Activated gamma-delta T cell treated with Interleukin-2 at 50 U/mL for 16 hours (primary cell): ENCODE data around the gene GNG8.
"Not testable (repeated sequence)": the region's sequence is repeated elsewhere in the genome, so short reads cannot be mapped to it uniquely, and the experiment has no call there.

ENCODE experiments used
- DNase-seq: peaks from one replicate; pipeline ENCODE4 v3.0.0-alpha.2; 2020

The GNG8 gene

DNA sequence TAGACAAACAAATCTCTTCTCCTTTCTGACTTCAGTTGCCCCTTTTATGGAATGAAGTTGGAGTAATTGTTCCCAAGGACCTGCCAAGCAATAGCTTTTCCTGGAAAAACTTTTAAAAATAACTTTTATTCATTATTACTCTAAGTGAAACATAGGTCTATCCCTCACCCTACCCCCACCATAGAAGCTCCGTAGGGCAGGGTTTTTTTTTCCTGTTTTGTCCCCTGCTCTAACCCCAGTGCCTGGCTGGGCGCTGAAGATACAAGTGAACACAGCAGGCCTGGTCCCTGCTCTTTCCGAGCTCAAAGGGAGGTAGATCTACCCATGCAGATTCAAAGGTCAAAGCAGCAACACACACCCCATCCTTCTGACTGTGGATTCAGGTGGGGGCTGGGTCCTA lies 8.7 kb upstream of the GNG8 start:
- no peak for DNase-seq

DNA sequence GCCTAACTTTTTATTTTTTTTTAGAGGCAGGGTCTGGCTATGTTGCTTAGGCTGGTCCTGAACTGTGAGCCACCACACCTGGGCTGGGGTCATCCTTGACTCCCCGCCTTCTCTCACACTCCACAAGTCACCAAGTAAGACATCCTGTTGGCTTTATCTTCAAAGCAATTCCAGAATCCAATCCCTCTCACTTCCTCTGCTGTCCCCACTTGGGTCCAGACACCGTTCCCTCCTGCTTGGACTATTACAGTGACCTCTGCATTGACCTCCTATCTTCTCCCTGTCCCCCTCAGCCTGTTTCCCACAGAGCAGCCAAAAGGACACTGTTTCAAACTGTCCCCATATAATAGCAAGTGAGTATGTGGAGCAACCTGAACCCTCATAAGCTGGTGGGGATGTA lies 4.7 kb upstream of the GNG8 start:
- no peak for DNase-seq

DNA sequence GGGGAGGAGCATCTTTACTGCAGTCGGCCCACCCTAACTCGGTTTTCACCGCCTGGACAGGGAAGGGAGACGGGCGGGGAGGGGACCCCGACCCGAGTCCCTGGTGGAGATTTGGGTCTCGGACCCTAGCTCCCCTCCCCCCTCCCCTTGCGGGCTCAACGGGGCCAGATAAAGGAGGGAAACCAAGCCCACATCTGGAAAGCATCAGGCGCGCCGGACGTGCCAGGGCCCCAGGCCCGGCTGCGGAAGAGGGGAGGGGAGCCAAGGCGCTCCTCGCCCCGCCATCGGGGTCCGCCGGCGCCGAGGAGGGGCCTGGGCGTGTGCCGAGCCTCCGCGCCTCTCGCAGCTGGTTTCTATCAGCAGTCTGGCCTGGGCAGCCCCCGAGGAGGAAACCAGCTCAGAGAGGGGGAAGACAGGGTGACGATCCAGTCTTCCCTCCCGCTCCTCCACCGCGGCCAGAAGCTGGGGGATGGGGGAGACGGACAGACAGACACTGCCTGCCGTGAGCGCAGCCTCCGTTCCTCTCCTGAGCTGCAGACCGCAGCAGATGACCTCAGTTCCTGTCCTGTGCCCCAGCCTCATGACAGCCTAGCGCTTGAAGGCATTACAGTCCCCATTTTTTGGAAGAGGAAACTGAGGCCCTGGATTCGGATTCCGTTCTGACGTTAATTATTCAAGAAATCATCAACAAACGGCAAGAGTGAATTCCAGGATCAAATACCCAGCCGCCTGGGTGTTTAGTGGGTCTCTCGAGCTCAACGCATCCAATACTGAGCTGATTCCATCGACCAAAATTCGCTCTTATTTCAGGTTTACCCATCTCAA lies 3.6 kb upstream of the GNG8 start:
- no peak for DNase-seq

DNA sequence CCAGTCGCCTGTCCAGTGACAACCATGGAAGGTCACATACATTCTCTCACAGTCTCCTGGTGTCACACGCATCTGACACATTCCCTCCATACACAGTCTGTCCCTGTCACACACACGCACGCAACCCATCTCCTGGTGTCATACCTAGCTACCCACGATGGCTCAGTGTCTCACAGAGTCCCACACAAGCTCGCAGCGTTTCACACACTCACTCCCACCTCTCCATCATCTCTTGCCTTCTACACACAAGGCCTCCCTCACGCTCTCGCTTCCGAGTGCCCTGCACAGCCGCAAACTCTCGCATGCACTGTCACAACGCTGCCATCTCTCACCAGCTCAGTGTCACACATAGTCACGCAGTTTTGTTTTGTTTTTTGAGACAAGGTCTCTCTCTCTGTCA lies 1.2 kb upstream of the GNG8 start:
- no peak for DNase-seq

DNA sequence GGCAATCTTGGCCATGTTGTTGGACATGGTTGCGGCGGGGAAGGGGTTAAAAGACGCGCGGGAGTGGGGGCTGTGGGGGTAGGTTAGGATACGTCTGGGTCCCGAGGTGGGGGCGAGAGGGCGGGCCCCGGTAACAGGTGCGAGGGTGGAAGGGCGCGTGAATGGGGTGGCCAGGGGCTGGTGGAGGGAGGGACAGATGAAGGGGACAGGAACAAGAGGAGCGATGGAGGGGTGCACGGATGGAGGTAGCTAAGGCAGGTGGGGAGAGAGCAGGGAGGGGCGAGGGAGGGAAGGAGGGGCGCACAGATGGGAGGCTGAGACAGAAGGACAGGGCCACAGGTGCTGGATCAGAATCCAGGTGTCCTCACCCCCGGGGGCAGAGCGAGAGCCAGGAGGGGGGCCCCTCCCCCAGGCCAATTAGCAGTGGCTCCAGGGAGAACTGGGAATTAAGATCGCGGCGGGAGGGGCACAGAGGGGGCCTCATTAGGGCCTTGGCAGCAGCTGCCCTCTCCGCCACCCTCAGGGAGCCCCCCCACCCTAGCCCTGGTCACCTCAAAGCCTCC lies 1.3 kb downstream of the GNG8 start:
- DNase-seq, result no peak

DNA sequence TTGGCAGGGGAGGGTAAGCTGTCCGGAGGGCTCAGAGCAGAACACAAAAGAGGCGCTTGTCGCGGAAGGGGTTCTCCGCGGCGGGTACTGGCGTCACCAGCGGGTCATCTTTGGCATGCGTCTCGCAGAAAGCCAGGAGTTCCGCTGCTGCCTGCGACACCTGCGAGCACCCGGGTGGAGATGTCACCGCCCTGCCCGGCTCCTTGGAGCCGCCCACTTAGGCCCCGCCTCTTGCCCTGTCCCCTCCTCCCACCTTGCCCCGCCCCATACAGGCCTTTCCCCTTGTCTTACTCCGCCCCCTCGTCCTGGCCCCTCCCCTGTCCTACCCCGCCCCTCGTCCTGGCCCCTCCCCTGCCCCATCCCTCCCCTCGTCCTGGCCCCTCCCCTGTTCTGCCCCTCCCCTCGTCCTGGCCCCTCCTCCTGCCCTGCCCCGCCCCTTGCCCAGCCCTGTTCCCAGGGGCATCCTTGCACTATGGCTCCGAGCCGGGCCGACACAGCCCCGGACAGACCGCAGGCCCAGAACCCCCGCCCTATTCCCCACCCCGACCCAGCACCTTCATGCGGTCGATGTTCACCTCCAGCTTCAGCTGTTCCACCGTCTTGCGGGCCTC lies 1.9 kb downstream of the GNG8 start:
- peak; percentile 84 for DNase-seq

DNA sequence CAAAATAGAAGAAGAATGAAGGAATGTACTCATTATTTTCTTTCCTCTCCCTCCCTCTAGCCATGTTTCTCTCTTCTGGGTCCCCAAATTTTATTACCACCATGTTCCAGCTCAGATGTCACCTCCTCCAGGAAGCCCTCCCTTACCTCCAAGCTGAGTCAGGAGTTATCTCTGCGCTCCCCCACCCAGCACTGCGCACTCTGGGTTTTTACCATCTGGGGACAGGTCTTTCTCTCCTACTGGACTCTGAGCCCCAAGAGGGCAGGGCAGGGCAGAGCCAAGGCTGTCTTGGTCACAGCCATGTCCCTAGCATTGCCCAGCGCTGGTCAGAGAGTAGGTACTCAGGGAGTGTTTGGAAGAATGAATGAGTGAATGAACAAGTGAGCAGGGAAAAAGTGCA lies 2.9 kb downstream of the GNG8 start:
- no peak for DNase-seq

DNA sequence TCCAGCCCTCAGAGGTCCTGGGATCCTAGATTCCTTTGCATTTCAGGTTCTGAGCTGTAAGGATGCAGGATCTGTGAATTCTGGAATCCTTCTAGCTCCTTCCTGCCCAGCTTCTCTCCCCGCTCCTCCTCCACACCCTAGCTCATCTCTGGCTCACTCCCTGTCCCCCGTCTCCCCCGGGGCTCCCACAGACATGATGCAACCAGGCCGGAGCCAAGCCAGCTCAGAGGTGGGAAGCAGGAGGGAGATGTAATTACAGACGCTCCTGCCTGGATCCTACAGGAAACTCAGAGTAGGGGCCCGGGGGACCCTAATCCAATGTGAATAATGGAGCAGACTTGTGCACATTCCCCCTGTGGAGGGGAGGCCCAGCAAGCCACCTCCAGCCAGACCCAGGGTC lies 4.5 kb downstream of the GNG8 start:
- no peak for DNase-seq

DNA sequence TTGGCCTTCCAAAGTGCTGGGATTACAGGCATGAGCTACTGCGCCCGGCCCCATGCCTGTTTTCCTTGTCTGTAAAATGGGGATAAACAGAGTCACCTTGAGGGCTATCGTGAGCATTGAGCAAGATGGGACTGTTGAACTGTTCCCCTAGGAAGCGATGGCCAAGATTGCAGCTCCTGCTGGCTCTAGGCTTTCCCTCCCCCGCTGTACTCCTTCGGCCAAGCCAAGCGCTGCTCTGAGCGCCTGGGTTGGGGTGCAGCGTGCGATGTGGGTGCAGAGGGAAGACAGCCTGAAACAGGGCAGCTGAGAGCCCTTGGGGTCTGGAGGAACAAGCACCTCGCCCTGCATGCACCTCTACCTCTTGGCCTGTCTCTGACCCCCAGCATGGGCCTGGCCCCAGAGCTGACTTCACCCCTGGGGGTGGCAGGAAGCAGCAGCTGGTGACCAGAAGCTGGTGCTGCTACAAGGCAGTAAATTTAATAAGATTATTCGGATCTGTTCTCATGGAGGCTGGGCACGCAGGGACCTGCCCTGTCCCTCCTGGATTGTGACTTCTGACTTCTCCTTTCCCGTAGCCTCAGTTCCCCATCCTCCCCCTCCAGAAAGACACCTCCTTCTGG lies 5.3 kb downstream of the GNG8 start:
- DNase-seq, result no peak

DNA sequence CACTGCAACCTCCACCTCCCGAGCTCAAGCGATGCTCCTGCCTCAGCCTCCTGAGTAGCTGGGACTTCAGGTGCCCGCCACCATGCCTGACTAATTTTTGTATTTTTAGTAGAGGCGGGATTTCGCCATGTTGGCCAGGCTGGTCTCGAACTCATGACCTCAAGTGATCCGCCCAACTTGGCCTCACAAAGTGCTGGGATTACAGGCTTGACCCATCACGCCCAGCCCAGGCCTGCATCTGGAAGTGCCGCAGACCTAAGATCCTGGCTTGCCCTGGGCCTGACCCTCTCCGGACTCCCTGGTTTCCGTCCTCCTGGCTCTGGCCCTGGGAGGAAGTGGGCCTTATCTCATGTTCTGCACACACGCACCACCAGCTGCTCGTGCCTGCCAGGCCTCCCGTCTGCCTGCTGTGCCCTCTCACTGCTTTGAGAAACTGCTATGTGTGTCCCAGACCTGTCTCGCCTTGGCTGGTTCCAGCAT lies 6.4 kb downstream of the GNG8 start:
- DNase-seq, result no peak

DNA sequence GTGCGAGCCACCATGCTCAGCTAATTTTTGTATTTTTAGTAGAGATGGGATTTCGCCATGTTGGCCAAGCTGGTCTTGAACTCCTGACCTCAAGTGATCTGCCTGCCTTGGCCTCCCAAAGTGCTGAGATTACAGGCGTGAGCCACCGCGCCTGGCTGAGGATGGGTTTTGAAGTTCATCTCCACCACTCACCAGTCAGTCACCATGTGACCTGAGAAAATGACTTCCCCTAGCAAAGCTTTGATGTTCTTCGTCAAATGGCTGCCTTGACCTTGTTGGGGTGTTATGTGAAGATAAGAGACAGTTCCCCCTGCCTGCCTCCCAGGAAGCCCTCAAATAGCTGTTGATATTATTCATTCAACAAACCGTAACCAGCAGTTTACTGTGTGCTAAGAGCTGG lies 7.0 kb downstream of the GNG8 start:
- DNase-seq, result not testable (repeated sequence)

DNA sequence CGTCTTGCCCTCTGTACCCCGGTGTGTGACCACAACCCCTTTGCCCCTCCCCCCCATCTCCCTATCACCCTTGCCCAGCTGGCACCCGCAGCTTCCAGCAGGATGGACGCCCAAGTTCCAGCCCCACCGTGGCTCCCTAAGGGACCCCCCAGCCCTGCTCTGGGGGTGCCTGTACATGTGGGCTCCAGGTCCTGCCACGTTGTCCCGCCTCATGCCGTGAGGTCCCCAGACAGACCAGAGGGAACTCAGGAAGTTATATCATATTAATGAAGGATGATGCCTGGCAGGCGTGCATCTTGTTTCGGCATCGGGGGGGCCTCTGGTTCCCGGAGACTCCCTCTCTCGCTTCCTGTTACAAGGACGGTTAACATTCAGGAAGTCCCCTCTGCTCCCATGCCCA lies 9.6 kb downstream of the GNG8 start:
- DNase-seq, result no peak

DNA sequence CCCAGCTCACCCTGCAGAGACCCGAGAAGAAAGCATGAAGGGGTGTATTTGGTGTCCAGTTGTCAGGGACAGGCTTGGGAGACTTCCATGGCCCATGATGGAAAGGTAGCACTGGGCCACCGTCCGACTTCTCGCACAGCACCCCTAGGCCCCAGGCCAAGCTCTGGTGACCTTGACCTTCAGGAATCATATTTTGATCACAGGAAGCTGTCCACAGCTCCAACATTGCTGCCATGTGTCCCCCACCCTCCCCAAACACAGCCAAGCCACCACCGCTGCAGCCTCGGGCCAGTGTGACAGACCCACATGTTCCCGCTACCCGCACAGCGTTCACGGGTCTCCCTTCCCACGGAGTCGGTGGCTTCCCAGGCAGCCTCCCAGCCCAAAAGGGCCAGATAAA lies 10.3 kb downstream of the GNG8 start:
- DNase-seq, result no peak

DNA sequence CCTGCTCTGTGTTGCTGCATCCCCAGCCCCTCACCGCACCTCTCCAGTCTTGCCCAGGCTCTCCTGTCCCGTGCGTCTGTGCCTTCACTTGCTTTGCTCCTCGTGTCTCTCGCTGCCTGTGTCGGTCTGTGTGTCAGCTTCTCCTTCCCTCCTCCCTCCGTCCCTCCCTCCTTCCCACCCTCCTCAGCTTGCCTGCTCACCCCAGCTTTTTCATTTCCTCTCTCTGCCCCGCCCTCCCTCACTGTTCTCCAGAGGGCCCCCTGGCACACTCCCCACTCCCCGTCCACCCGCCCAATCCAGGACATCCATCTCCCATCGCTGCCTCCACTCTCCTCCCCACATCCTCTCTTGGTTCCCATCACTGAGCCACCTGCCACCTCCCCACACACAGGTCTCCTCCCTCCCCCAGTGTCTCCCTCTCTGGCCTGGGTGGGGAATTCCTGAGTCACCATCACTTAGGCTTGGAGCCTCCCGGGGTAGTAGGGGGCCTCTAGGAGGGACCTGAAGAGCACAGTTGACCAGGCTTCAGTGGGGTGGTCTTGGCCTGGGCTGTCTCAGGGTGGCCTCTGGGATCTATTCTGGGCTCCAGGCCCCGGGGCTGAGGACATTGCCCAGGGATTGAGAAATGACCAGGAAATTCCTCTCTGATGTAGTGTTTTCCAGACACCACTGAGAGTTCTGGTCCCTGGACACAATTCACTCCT lies 10.9 kb downstream of the GNG8 start, which contains the start of gene PTGIR:
Gene PTGIR, minus strand, starts transcription at position 132 of the 704 bp plus-strand sequence. CDS start 864 bp downstream, outside the sequence.
- DNase-seq, result no peak

DNA sequence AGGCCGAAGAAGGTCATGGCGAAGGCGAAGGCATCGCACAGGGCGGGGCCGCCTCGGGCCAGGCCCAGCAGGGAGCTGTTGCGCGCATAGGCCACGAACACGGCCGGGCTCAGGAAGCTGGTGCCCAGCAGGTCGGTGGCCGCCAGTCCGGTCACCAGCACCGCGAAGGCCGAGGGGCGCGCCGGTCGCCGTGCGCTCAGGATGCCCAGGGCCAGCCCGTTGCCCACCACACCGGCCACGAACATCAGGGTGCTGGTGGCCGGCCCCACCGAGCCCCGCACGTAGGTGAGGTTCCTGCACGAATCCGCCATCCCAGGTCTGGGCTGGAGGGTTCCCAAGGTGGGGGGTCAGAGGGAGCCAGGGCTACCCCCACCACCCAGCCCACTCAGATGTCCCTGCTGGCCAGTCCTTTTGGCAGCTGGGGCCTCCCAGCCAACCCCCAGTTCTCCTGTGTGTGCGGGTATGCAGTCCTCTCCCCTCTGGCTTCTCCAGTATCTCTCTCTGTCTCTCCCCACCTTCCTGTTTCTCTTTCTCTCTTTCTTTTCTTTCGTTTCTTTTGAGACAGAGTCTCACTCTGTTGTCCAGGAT lies 12.0 kb downstream of the GNG8 start:
- DNase-seq, result no peak

DNA sequence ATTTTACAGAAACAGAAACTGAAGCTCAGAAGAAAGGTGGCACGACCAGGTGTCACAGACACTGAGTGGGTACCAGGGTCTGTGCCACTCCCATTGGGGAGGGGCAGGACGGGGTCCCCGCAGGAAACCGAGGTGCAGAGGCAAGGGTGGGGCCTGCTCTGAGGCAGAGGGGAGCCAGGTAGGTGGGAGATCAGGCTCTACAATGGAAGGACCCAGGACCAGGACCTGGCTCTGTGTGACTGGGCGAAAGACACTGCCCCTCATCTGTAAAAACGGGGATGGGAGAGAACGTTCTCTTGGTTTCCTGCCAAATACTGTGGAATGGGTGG lies 13.9 kb downstream of the GNG8 start:
- no peak for DNase-seq

DNA sequence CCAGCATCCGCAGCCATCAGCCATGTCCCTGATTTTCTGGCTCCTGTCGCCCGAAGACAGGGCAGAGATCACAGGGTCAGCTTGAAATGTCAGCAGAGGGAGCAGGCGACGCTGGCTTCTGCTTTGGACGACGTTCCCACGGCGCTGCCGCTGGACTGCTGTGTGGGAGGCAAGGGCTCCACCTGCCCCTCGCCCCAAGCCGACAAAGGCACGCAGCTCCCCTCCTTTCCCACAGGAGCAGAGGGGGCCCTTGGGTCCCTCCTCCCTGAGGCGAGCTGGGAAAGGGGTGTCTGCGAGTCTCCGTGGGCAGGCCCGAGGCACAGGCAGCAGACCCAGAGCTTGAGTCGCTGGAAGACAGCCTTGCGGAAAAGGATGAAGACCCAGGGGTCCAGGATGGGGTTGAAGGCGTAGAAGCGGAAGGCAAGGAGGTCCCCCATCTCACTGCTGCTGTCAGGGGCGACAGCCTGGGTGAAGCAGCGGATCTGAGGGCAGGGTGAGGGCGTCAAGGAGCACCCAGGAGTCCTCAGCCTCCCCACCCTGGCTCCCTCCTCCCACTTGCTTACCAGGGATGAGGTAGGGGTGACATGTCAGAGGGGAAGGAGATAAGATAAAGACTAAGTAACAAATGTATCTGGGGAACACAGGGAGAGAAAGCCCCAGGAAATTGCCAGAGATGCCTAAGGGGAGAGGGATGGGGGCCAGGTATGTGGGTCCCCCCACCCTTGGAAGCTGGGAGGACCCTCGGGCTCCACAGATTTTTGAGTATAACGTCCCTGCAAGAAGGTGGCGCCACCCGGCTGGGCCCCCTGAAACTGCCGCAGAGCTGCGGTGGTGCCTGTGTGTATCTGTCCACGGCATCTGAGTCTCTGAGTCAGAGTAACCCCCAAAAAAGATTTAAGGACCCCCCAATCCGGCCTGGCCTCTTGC lies 14.5 kb downstream of the GNG8 start:
- DNase-seq, result no peak

DNA sequence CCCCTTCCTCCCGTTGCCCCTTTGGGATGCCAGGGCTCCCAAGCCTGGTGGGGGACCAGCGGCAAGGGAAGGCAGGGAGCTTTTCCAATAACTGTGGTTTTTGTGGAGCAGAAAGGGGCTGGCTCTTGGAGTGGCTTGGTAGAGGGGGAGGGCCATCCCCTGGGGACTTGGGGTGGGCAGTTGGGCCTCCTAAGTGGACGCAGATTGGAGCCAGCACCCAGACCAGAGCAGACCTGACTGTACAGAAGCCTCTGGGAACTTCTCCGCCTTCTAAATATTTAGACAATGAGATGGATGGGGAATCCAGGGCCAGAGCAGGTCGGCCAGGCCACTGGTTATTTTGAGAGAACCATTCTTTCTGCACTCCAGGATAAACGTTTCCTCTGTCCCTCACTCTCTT lies 15.3 kb downstream of the GNG8 start:
- DNase-seq, result no peak

DNA sequence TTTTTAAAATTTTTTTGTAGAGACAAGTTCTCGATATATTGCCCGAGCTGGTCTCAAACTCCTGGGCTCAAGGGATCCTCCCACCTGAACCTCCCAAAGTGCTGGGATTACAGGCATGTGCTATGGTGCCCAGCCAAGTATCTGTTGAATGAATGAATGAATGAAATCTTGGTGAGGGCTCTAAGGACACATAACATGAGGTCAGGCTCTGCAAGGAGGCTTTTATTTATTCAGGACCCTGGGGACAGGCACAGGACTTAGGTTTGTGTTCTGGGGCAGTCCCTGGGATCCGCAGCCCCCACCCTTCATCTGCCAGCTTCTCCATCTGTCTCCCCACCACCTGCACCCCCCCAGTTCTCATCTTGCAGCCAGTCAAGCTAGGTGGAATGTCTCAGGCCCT lies 15.7 kb downstream of the GNG8 start:
- DNase-seq, result no peak

DNA sequence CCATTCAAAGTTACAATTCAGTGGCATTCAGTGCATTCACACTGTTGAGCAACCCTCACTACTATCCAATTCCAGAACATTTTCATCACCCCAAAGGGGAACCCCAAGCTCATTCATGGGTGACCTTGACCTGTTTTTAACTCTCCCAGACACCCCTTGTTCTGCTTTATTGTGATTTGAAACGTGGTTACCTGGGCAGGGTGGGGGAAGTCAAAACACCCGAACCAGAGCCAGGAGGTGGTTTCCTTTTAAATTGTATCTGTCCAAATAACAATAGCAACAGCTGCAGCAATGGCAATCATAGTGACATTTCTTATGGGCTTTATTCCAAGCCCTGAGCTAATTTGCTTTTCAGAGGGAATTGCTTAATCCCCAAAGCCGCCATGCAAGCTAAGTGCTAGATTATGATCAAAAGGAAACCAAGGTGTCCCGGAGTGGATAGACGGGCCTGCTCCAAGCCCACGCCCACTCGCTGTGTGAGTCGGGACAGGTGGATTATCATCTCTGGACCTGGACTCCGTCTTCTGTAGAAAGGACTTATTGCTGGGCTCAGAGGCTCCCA lies 17.3 kb downstream of the GNG8 start:
- DNase-seq, result no peak

DNA sequence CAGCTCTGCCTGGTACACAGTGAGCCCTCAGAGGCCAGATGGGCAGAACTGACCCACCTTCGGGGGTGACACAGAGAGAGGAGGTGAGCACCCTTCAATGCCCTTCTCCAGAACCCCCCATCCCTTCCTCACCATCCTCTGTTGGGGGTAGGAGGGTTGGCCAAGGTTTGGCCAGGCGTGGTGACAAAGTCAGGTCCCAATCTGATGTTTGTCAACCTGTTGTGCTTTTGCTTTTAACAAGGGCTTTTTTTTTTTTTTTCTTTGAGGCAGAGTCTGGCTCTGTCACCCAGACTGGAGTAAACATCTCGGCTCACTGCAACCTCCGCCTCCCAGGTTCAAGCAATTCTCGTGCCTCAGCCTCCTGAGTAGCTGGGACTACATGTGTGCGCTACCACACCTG lies 18.4 kb downstream of the GNG8 start:
- DNase-seq, result no peak
